ENCODE data around the gene GTF2H1. TPM values are rescaled to one million over a fixed set of nuclear protein-coding genes. Genes with fewer than 3 reads are reported as not detected.

Gene GTF2H1
- total RNA-seq, 1 donor from 2014 or later, result 40.8 TPM

GRCh38 chr11:18369398-18369797 is 47.0 kb downstream of the GTF2H1 start:
- TF ChIP-seq CTCF (IDR thresholded peaks at IDR 0.05), result no peak
- peaks cover 30% of the 10 kb centered on the region for H3K36me3 ChIP-seq
- no peaks in the 10 kb centered on the region for H3K9me3 ChIP-seq
- H3K4me1 ChIP-seq, result no peaks in the 10 kb centered on the region
- no peak for DNase-seq
- no peak overlapping the region for H3K27ac ChIP-seq
- no peak for ATAC-seq
- intact Hi-C loops (cut with DNase I), result no loop called here
- no peaks in the 10 kb centered on the region for H3K27me3 ChIP-seq
- H3K4me3 ChIP-seq, result no peak overlapping the region

- no peak for ATAC-seq
- H3K36me3 ChIP-seq, result peaks cover 15% of the 10 kb centered on the region
- intact Hi-C loops (cut with DNase I), result no loop called here
These were observed 48.9 kb downstream of the GTF2H1 start for GRCh38 chr11:18371279-18371678.

GRCh38 chr11:18372201-18372600 is 49.8 kb downstream of the GTF2H1 start:
- Histone ChIP-seq H3K9me3 (no peaks in the 10 kb centered on the region), H3K27me3 (no peaks in the 10 kb centered on the region), H3K36me3 (peaks cover 6% of the 10 kb centered on the region), H3K4me3 (no peak overlapping the region), H3K27ac (no peak overlapping the region), H3K4me1 (no peaks in the 10 kb centered on the region)
- no peak for TF ChIP-seq CTCF (IDR thresholded peaks at IDR 0.05)
- intact Hi-C loops (cut with DNase I), result no loop called here
- no peak for DNase-seq
- ATAC-seq, result no peak

More at GRCh38 chr11:18371279-18371678, 48.9 kb downstream of the GTF2H1 start:
- no peak for DNase-seq
- Histone ChIP-seq H3K9me3 (no peaks in the 10 kb centered on the region), H3K27me3 (no peaks in the 10 kb centered on the region), H3K27ac (no peak overlapping the region), H3K4me3 (no peak overlapping the region), H3K4me1 (no peaks in the 10 kb centered on the region)
- TF ChIP-seq CTCF (IDR thresholded peaks at IDR 0.05), result no peak

- ATAC-seq (no peak), DNase-seq (no peak)
- Histone ChIP-seq H3K27ac (no peak overlapping the region), H3K36me3 (no peaks in the 10 kb centered on the region), H3K4me3 (no peak overlapping the region), H3K9me3 (no peaks in the 10 kb centered on the region), H3K27me3 (no peaks in the 10 kb centered on the region), H3K4me1 (no peaks in the 10 kb centered on the region)
- TF ChIP-seq CTCF (IDR thresholded peaks at IDR 0.05), result no peak
- intact Hi-C loops (cut with DNase I), result no loop called here
These were observed 52.6 kb downstream of the GTF2H1 start for GRCh38 chr11:18374956-18375355.

- H3K4me3 ChIP-seq, result no peak overlapping the region
- no peaks in the 10 kb centered on the region for H3K27me3 ChIP-seq
- TF ChIP-seq CTCF (IDR thresholded peaks at IDR 0.05), result no peak
- H3K9me3 ChIP-seq, result no peaks in the 10 kb centered on the region
- H3K4me1 ChIP-seq, result no peaks in the 10 kb centered on the region
- intact Hi-C loops (cut with DNase I), result no loop called here
- no peak overlapping the region for H3K27ac ChIP-seq
- DNase-seq (no peak), ATAC-seq (no peak)
- no peaks in the 10 kb centered on the region for H3K36me3 ChIP-seq
These were observed 53.6 kb downstream of the GTF2H1 start for GRCh38 chr11:18375941-18376340.

- intact Hi-C loops (cut with DNase I), result no loop called here
- H3K4me3 ChIP-seq, result no peak overlapping the region
- no peaks in the 10 kb centered on the region for H3K36me3 ChIP-seq
- no peaks in the 10 kb centered on the region for H3K9me3 ChIP-seq
- no peaks in the 10 kb centered on the region for H3K27me3 ChIP-seq
- peaks cover 10% of the 10 kb centered on the region for H3K4me1 ChIP-seq
- TF ChIP-seq CTCF (IDR thresholded peaks at IDR 0.05), result no peak
- DNase-seq, result no peak
- ATAC-seq, result no peak
- no peak overlapping the region for H3K27ac ChIP-seq
These were observed 56.8 kb downstream of the GTF2H1 start for GRCh38 chr11:18379201-18379600.

All from upper lobe of right lung (tissue), 1 donor.